GM12874 (cell line): ENCODE data around the gene SLC16A12.

Source experiments
- CTCF ChIP-seq: IDR thresholded peaks from 2 replicates; pipeline ENCODE4 v1.5.1; 2011; ENCODE audit warnings: low read depth, mild to moderate bottlenecking, control low read depth, low read length, moderate library complexity; ENCODE audit not compliant: insufficient read depth

SLC16A12 gene

GRCh38 chr10:89567576-89568245, 32.3 kb upstream of the SLC16A12 start:
- no peak for TF ChIP-seq CTCF

GRCh38 chr10:89566992-89567391, 31.6 kb upstream of the SLC16A12 start:
- no peak for TF ChIP-seq CTCF

GRCh38 chr10:89566095-89566950, 30.9 kb upstream of the SLC16A12 start:
- TF ChIP-seq CTCF = no peak

- no peak for TF ChIP-seq CTCF
Observed at GRCh38 chr10:89565180-89565579, 29.8 kb upstream of the SLC16A12 start.

- peak; percentile 26; the same call in 1 of the 2 replicates for TF ChIP-seq CTCF
Observed at GRCh38 chr10:89563861-89564478, 28.6 kb upstream of the SLC16A12 start.

GRCh38 chr10:89563311-89563710, 27.9 kb upstream of the SLC16A12 start:
- no peak for TF ChIP-seq CTCF

GRCh38 chr10:89556600-89556999, 21.2 kb upstream of the SLC16A12 start:
- TF ChIP-seq CTCF = no peak
